Mesendoderm (in vitro differentiated cells): ENCODE results near the gene GSG1L2.

Source experiments
- DNase-seq: peaks from one replicate; pipeline ENCODE4 v3.0.0; 2013
- H2AK5ac ChIP-seq: 2 replicates; pipeline ENCODE4 v1.6.1; 2013; ENCODE audit warnings: low read length, inconsistent platforms
- H2BK120ac ChIP-seq: 2 replicates; pipeline ENCODE4 v1.6.1; 2013; ENCODE audit warnings: low read depth, mild to moderate bottlenecking, low read length, moderate library complexity, mixed read lengths
- H2BK15ac ChIP-seq: replicated peaks from 2 replicates; pipeline ENCODE4 v1.6.1; 2013; ENCODE audit warnings: low read depth, mild to moderate bottlenecking, moderate library complexity
- H2BK5ac ChIP-seq: 2 replicates; pipeline ENCODE4 v1.6.1; 2013; ENCODE audit warnings: low read length, inconsistent platforms
- H3K18ac ChIP-seq: 2 replicates; pipeline ENCODE4 v1.6.1; 2013; ENCODE audit warnings: mild to moderate bottlenecking, low read length, mixed read lengths
- H3K23ac ChIP-seq: one replicate; pipeline ENCODE4 v1.6.1; 2013; ENCODE audit warnings: low read length
- H3K27ac ChIP-seq: 2 replicates; pipeline ENCODE4 v1.5.1; 2013; ENCODE audit warnings: low read depth, mild to moderate bottlenecking, inconsistent platforms, low read length, moderate library complexity
- H3K27me3 ChIP-seq: 2 replicates; pipeline ENCODE4 v1.6.1; 2013; ENCODE audit warnings: low read length, control low read depth, mild to moderate bottlenecking, inconsistent platforms; ENCODE audit not compliant: insufficient read depth, poor library complexity
- H3K36me3 ChIP-seq: 2 replicates; pipeline ENCODE4 v1.6.1; 2013; ENCODE audit warnings: low read length, inconsistent platforms; ENCODE audit not compliant: control insufficient read depth, insufficient read depth
- H3K4ac ChIP-seq: one replicate; pipeline ENCODE4 v1.6.1; 2013; ENCODE audit warnings: low read depth, mild to moderate bottlenecking, low read length, moderate library complexity
- H3K4me1 ChIP-seq: 2 replicates; pipeline ENCODE4 v1.6.1; 2013; ENCODE audit warnings: low read depth, low read length, inconsistent platforms; ENCODE audit not compliant: control insufficient read depth
- H3K4me2 ChIP-seq: 2 replicates; pipeline ENCODE4 v1.6.1; 2013; ENCODE audit warnings: low read length
- H3K4me3 ChIP-seq: 2 replicates; pipeline ENCODE4 v1.5.1; 2013; ENCODE audit warnings: mild to moderate bottlenecking, low read length
- H3K56ac ChIP-seq: one replicate; pipeline ENCODE4 v1.6.1; 2013; ENCODE audit warnings: low read length
- H3K79me1 ChIP-seq: 2 replicates; pipeline ENCODE4 v1.6.1; 2013; ENCODE audit warnings: low read length, inconsistent platforms
- H3K79me2 ChIP-seq: 2 replicates; pipeline ENCODE4 v1.6.1; 2013; ENCODE audit warnings: mild to moderate bottlenecking, low read length; ENCODE audit not compliant: control insufficient read depth, insufficient read depth
- H3K9ac ChIP-seq: 2 replicates; pipeline ENCODE4 v1.6.1; 2013; ENCODE audit warnings: low read length, inconsistent platforms
- H4K5ac ChIP-seq: one replicate; pipeline ENCODE4 v1.6.1; 2013; ENCODE audit warnings: low read length
- H4K8ac ChIP-seq: one replicate; pipeline ENCODE4 v1.6.1; 2013; ENCODE audit warnings: low read depth, mild to moderate bottlenecking, control low read depth, low read length, moderate library complexity
- WGBS: extraction: QIAGEN DNeasy Blood & Tissue Kit; methylation state at CpG from one replicate; pipeline ENCODE4 v1.1.7; 2013; ENCODE audit warnings: low lambda C conversion rate, missing lambda C conversion rate; ENCODE audit not compliant: insufficient coverage; ENCODE audit errors: extremely low coverage; 5-methylcytosine and 5-hydroxymethylcytosine counted together

Gene GSG1L2

DNA sequence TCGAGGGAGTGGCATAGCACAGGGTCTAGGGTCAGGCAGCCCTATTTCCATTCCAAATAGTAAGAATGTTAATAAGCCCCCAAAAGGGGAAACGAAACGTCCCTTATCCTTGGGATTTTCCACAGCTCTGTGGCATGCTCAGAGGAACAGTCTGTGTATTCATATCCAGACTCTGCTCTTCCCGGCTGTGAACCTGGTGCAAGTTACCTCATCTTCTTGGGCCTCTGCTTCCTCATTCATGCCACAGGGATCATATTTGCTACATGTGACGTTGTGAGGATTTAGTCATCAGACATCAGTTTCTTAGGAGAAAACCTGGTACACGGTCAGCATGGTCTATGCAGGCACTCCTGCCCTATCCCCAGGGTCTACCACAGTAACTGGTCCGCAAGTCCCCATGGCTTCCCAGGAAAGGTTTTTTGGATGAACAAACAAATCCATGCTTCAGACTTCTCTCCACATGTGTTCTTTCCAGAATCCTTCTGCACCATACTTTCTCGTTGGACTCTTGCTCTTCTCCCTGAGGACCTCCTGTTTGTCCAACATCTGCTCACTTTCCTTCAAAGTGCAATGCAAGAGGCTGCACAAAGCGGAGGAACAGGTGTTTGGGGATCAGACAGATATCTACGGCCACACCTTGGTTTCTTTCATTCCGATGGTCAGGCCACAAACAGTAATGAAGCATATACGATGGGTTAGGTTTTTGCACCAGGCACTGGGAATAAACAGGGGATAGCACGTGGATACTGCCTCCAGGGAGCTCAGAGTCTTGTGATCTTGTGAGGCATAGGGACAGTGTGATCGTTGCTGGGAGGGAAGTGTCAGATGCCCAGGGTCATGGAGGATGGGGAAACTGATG, 21.5 kb upstream of the GSG1L2 start:
- H2AK5ac ChIP-seq: no peak overlapping the region
- DNase-seq: no peak
- WGBS: no CpG with 5 or more reads among the region's 14 CpGs

GRCh38 chr17:9842057-9842758, 20.3 kb upstream of the GSG1L2 start:
- Histone ChIP-seq H4K8ac (no peak overlapping the region), H2BK15ac (no peak overlapping the region), H3K27me3 (no peaks in the 10 kb centered on the region), H2AK5ac (no peak overlapping the region), H2BK5ac (no peak overlapping the region), H2BK120ac (no peak overlapping the region), H3K4ac (no peak overlapping the region), H3K18ac (no peak overlapping the region), H3K4me1 (peaks cover 4% of the 10 kb centered on the region), H3K56ac (no peak overlapping the region), H3K9ac (no peak overlapping the region), H3K36me3 (no peaks in the 10 kb centered on the region), H3K79me2 (no peaks in the 10 kb centered on the region), H3K4me2 (no peak overlapping the region), H3K27ac (no peak overlapping the region), H4K5ac (no peak overlapping the region), H3K79me1 (no peaks in the 10 kb centered on the region), H3K4me3 (no peak overlapping the region), H3K23ac (no peak overlapping the region)
- no CpG with 5 or more reads among the region's 14 CpGs for WGBS
- DNase-seq: no peak

More for the DNA sequence above, 21.5 kb upstream of the GSG1L2 start:
- Histone ChIP-seq H3K4me1 (peaks cover 4% of the 10 kb centered on the region), H3K4me3 (no peak overlapping the region), H3K56ac (no peak overlapping the region), H2BK5ac (no peak overlapping the region), H3K79me2 (no peaks in the 10 kb centered on the region), H3K18ac (no peak overlapping the region), H3K79me1 (no peaks in the 10 kb centered on the region), H3K4ac (no peak overlapping the region), H3K36me3 (no peaks in the 10 kb centered on the region), H2BK15ac (no peak overlapping the region), H2BK120ac (no peak overlapping the region), H4K8ac (no peak overlapping the region), H3K27me3 (no peaks in the 10 kb centered on the region), H3K4me2 (no peak overlapping the region), H3K9ac (no peak overlapping the region), H3K23ac (no peak overlapping the region), H4K5ac (no peak overlapping the region), H3K27ac (no peak overlapping the region)

- H3K9ac ChIP-seq: no peak overlapping the region
- no peak overlapping the region for H3K4me3 ChIP-seq
- H4K5ac ChIP-seq: no peak overlapping the region
- no peak overlapping the region for H2AK5ac ChIP-seq
- H3K4me1 ChIP-seq: peaks cover 4% of the 10 kb centered on the region
- H3K27ac ChIP-seq: no peak overlapping the region
- no peaks in the 10 kb centered on the region for H3K79me1 ChIP-seq
- H2BK15ac ChIP-seq: no peak overlapping the region
- no peak overlapping the region for H4K8ac ChIP-seq
- no peak overlapping the region for H3K56ac ChIP-seq
- H2BK5ac ChIP-seq: no peak overlapping the region
- H3K36me3 ChIP-seq: no peaks in the 10 kb centered on the region
- no peaks in the 10 kb centered on the region for H3K27me3 ChIP-seq
- H3K23ac ChIP-seq: no peak overlapping the region
- H3K4ac ChIP-seq: no peak overlapping the region
- DNase-seq: peak; percentile 60
- H3K79me2 ChIP-seq: no peaks in the 10 kb centered on the region
- H2BK120ac ChIP-seq: no peak overlapping the region
- no peak overlapping the region for H3K18ac ChIP-seq
- no CpG with 5 or more reads among the region's 4 CpGs for WGBS
- no peak overlapping the region for H3K4me2 ChIP-seq
Observed at GRCh38 chr17:9839433-9839832, 17.6 kb upstream of the GSG1L2 start.

GRCh38 chr17:9837551-9838471, 15.9 kb upstream of the GSG1L2 start:
- no peak overlapping the region for H3K4me2 ChIP-seq
- H4K5ac ChIP-seq: no peak overlapping the region
- H2AK5ac ChIP-seq: no peak overlapping the region
- no peak overlapping the region for H2BK15ac ChIP-seq
- no peaks in the 10 kb centered on the region for H3K36me3 ChIP-seq
- peaks cover 4% of the 10 kb centered on the region for H3K4me1 ChIP-seq
- H3K56ac ChIP-seq: no peak overlapping the region
- no peak overlapping the region for H2BK5ac ChIP-seq
- H3K18ac ChIP-seq: no peak overlapping the region
- H3K27me3 ChIP-seq: no peaks in the 10 kb centered on the region
- H2BK120ac ChIP-seq: no peak overlapping the region
- no peak overlapping the region for H3K27ac ChIP-seq
- no peak overlapping the region for H3K23ac ChIP-seq
- H3K79me2 ChIP-seq: no peaks in the 10 kb centered on the region
- no peak overlapping the region for H4K8ac ChIP-seq
- DNase-seq: no peak
- no peak overlapping the region for H3K9ac ChIP-seq
- no peak overlapping the region for H3K4ac ChIP-seq
- WGBS: no CpG with 5 or more reads among the region's 11 CpGs
- no peaks in the 10 kb centered on the region for H3K79me1 ChIP-seq
- H3K4me3 ChIP-seq: no peak overlapping the region

GRCh38 chr17:9833922-9834321, 12.0 kb upstream of the GSG1L2 start:
- Histone ChIP-seq H3K4me3 (no peak overlapping the region), H3K27me3 (no peaks in the 10 kb centered on the region), H3K4me1 (peaks cover 2% of the 10 kb centered on the region), H3K23ac (no peak overlapping the region), H2BK15ac (no peak overlapping the region), H2AK5ac (no peak overlapping the region), H3K36me3 (no peaks in the 10 kb centered on the region), H3K18ac (no peak overlapping the region), H2BK5ac (no peak overlapping the region), H3K9ac (no peak overlapping the region), H4K5ac (no peak overlapping the region), H4K8ac (no peak overlapping the region), H3K27ac (no peak overlapping the region), H2BK120ac (no peak overlapping the region), H3K79me2 (no peaks in the 10 kb centered on the region), H3K4me2 (no peak overlapping the region), H3K79me1 (no peaks in the 10 kb centered on the region), H3K4ac (no peak overlapping the region), H3K56ac (no peak overlapping the region)
- no peak for DNase-seq
- WGBS: no CpG with 5 or more reads among the region's 4 CpGs
